ENCODE results near the gene DCTN1.

The DCTN1 gene

DNA sequence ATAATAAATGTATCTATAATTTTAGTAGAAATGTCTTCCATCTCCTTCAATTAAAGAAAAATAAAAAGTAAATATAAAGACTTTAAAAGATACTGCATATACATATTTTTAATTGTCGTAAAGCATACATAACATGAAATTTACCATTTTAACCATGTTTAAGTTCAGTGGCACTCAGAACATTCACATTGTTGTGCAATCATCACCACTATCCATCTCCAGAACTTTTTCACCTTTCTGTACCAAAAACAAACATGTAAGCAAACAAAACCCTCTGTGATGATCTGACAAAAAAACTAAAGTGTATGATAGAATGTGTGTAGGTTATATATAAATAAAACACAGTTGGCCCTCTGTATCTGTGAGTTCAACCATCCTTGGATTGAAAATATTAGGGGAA is 13.4 kb upstream of the DCTN1 start:
- DNase-seq (ENCODE audit: low spot score) = no peak
- H3K27ac ChIP-seq = no peak overlapping the region
- H3K4me3 ChIP-seq = no peak overlapping the region
- TF ChIP-seq, protein P1, sequence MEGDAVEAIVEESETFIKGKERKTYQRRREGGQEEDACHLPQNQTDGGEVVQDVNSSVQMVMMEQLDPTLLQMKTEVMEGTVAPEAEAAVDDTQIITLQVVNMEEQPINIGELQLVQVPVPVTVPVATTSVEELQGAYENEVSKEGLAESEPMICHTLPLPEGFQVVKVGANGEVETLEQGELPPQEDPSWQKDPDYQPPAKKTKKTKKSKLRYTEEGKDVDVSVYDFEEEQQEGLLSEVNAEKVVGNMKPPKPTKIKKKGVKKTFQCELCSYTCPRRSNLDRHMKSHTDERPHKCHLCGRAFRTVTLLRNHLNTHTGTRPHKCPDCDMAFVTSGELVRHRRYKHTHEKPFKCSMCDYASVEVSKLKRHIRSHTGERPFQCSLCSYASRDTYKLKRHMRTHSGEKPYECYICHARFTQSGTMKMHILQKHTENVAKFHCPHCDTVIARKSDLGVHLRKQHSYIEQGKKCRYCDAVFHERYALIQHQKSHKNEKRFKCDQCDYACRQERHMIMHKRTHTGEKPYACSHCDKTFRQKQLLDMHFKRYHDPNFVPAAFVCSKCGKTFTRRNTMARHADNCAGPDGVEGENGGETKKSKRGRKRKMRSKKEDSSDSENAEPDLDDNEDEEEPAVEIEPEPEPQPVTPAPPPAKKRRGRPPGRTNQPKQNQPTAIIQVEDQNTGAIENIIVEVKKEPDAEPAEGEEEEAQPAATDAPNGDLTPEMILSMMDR (IDR thresholded peaks at IDR 0.05) = no peak

GRCh38 chr2:74392449-74392743 is 12.3 kb upstream of the DCTN1 start:
- Histone ChIP-seq H3K4me3 (peak overlapping the region; percentile 99), H3K27ac (no peak overlapping the region)
- no peak for DNase-seq (ENCODE audit: low spot score)
- TF ChIP-seq, protein P1 (IDR thresholded peaks at IDR 0.05) = no peak

- peak; percentile 93 for DNase-seq (ENCODE audit: low spot score)
- Histone ChIP-seq H3K27ac (peak overlapping the region; percentile 82 to 94), H3K4me3 (peak overlapping the region; percentile 99)
- TF ChIP-seq, protein P1 (IDR thresholded peaks at IDR 0.05) = peak; percentile 98
These were observed 11.7 kb upstream of the DCTN1 start for GRCh38 chr2:74391580-74392448.

- DNase-seq (ENCODE audit: low spot score) = no peak
- Histone ChIP-seq H3K4me3 (peak overlapping the region; percentile 99), H3K27ac (peak overlapping the region; percentile 82 to 94)
- TF ChIP-seq, protein P1 (IDR thresholded peaks at IDR 0.05) = no peak
These were observed 11.1 kb upstream of the DCTN1 start for GRCh38 chr2:74391209-74391579.

- peak overlapping the region; percentile 99 for H3K4me3 ChIP-seq
- DNase-seq (ENCODE audit: low spot score) = no peak
- TF ChIP-seq, protein P1 (IDR thresholded peaks at IDR 0.05) = no peak
- H3K27ac ChIP-seq = no peak overlapping the region
These were observed 10.5 kb upstream of the DCTN1 start for GRCh38 chr2:74390606-74391005.

- Histone ChIP-seq H3K4me3 (no peak overlapping the region), H3K27ac (peak overlapping the region in 1 of 2 donors; percentile 24)
These were observed 7.2 kb upstream of the DCTN1 start for GRCh38 chr2:74387346-74387745.

More at GRCh38 chr2:74387346-74387745, 7.2 kb upstream of the DCTN1 start:
- no peak for DNase-seq (ENCODE audit: low spot score)
- TF ChIP-seq, protein P1 (IDR thresholded peaks at IDR 0.05) = no peak
